DND-41 (cell line): Measurements from ENCODE around the gene U2SURP.

ENCODE experiments used
- ATAC-seq: fragments of 200-7000 bp; cut with Tn5 transposase; 3 replicates; pipeline ENCODE4 v1.9.1; 2021; ENCODE audit warnings: low read depth; ENCODE audit not compliant: insufficient read depth
- DNase-seq: peaks from one replicate; pipeline ENCODE4 v3.0.0-alpha.2; 2020
- H2AFZ ChIP-seq: 2 replicates; pipeline ENCODE4 v1.6.0; 2012; ENCODE audit warnings: low read depth, low read length
- H3K27ac ChIP-seq: 2 replicates; pipeline ENCODE4 v1.5.1; 2012; ENCODE audit warnings: low read length, inconsistent platforms
- H3K27me3 ChIP-seq: fragments of 200-600 bp; sonication (generic); 2 replicates; pipeline ENCODE4 v1.6.0; 2012; ENCODE audit warnings: low read length, mild to moderate bottlenecking, inconsistent platforms; ENCODE audit not compliant: insufficient read depth, poor library complexity
- H3K36me3 ChIP-seq: 2 replicates; pipeline ENCODE4 v1.5.1; 2012; ENCODE audit warnings: low read length, inconsistent platforms; ENCODE audit not compliant: insufficient read depth
- H3K4me1 ChIP-seq: 2 replicates; pipeline ENCODE4 v1.5.1; 2012; ENCODE audit warnings: mild to moderate bottlenecking, low read length; ENCODE audit not compliant: insufficient read depth
- H3K4me2 ChIP-seq: 2 replicates; pipeline ENCODE4 v1.6.0; 2012; ENCODE audit warnings: mild to moderate bottlenecking, moderate library complexity, low read length, inconsistent platforms; ENCODE audit not compliant: insufficient read depth
- H3K4me3 ChIP-seq, 2 experiments: fragments of 200-600 bp in 1 of 2; shearing (Covaris generic) in 1 of 2; 2 replicates each; pipeline ENCODE4 v1.5.1; 2012 to 2016; ENCODE audit warnings: inconsistent platforms in 2 of 2, low read length in 2 of 2, mild to moderate bottlenecking in 2 of 2, low read depth in 1 of 2, moderate library complexity in 1 of 2
- H3K79me2 ChIP-seq: 2 replicates; pipeline ENCODE4 v1.6.0; 2012; ENCODE audit warnings: low read length, inconsistent platforms; ENCODE audit not compliant: insufficient read depth
- H3K9ac ChIP-seq: 2 replicates; pipeline ENCODE4 v1.6.0; 2012; ENCODE audit warnings: low read depth, mild to moderate bottlenecking, inconsistent platforms, low read length, moderate library complexity
- H3K9me3 ChIP-seq: 2 replicates; pipeline ENCODE4 v1.5.1; 2012; ENCODE audit warnings: low read length, moderate library complexity, mild to moderate bottlenecking, inconsistent platforms; ENCODE audit not compliant: insufficient read depth, severe bottlenecking
- H4K20me1 ChIP-seq: 2 replicates; pipeline ENCODE4 v1.6.0; 2012; ENCODE audit warnings: low read length; ENCODE audit not compliant: insufficient read depth
- EZH2 ChIP-seq: IDR thresholded peaks from 3 replicates; pipeline ENCODE4 v1.6.1; 2012; ENCODE audit warnings: borderline replicate concordance, low read depth, mild to moderate bottlenecking, moderate library complexity, low read length, inconsistent platforms; ENCODE audit not compliant: severe bottlenecking
- TF ChIP-seq, protein P1 (sequence below): IDR thresholded peaks from 2 replicates; pipeline ENCODE4 v1.5.1; 2012; ENCODE audit warnings: borderline replicate concordance, low read length, moderate library complexity, mild to moderate bottlenecking; ENCODE audit not compliant: poor library complexity, severe bottlenecking; ENCODE audit errors: extremely low read depth

The U2SURP gene

DNA sequence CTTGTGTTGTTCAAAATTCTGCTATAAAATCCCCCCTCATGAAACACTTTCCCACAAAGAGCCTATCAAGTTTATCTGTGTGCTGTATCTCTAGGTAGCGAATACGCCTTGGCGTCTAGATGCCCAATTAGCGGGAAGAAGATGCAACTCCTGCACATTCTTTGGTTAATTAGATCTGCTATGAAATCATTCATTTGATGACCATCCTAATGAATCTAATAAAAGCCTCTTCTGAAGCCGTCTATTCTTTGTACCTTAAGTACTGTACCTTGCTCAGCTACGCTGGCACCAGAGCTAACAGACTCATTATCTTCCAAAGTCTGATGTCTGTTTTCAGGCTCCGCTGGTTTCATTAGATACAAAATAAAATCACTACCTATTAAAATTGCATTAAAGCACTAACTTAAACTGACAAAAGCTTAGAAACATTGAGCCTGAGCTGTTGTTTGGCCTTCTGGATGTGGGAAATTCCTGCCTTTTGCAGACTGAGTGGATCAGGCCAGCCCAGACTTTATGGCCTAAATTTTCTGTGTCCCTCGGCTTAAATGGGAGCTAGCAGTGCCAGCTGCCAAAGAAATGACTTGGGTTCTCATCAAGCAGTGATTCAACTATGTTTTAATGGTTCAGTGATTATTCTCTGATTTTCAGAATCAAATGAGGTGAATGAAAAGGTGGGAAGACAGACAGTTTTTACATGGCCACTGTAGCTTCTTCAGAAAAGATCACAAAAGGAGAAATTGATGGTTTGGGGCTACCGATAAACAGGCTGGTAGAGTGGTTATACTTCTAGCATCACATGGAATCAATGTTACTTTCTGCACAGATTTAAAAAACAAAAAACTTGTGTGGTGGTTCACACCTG lies 89.8 kb downstream of the U2SURP start:
- H3K27me3 ChIP-seq: no peaks in the 10 kb centered on the region
- no peak overlapping the region for H3K9ac ChIP-seq
- no peak overlapping the region for H3K4me3 ChIP-seq
- H3K36me3 ChIP-seq: no peaks in the 10 kb centered on the region
- H2AFZ ChIP-seq: no peak overlapping the region
- H3K4me1 ChIP-seq: no peaks in the 10 kb centered on the region
- ATAC-seq (no peak), DNase-seq (no peak)
- H4K20me1 ChIP-seq: no peaks in the 10 kb centered on the region
- H3K4me2 ChIP-seq: no peak overlapping the region
- no peak overlapping the region for H3K27ac ChIP-seq
- H3K79me2 ChIP-seq: no peaks in the 10 kb centered on the region
- peaks cover 12% of the 10 kb centered on the region for H3K9me3 ChIP-seq
- TF ChIP-seq, protein P1, sequence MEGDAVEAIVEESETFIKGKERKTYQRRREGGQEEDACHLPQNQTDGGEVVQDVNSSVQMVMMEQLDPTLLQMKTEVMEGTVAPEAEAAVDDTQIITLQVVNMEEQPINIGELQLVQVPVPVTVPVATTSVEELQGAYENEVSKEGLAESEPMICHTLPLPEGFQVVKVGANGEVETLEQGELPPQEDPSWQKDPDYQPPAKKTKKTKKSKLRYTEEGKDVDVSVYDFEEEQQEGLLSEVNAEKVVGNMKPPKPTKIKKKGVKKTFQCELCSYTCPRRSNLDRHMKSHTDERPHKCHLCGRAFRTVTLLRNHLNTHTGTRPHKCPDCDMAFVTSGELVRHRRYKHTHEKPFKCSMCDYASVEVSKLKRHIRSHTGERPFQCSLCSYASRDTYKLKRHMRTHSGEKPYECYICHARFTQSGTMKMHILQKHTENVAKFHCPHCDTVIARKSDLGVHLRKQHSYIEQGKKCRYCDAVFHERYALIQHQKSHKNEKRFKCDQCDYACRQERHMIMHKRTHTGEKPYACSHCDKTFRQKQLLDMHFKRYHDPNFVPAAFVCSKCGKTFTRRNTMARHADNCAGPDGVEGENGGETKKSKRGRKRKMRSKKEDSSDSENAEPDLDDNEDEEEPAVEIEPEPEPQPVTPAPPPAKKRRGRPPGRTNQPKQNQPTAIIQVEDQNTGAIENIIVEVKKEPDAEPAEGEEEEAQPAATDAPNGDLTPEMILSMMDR: no peak
- no peak for TF ChIP-seq EZH2

DNA sequence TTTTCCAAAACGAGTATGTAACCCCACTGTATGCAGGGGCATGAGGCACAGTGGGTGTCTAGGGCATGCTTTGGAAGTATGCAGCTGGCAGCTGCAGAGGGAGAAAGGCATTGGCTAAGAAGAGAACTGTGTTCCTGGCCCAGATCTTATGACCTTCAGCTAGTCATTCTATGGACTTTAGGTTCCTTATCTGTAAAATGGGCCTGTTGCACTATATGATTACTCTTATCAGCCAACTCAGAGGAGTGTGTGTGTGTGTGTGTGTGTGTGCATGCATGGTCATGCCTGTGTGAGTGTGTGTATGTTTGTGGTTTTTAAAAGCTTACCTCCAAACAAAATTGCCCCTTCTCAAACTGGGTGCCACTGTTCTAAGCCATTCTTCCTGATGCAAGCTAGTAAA lies 90.8 kb downstream of the U2SURP start:
- Histone ChIP-seq H3K36me3 (no peaks in the 10 kb centered on the region), H3K9me3 (peaks cover 15% of the 10 kb centered on the region), H3K9ac (no peak overlapping the region), H4K20me1 (no peaks in the 10 kb centered on the region), H3K4me2 (no peak overlapping the region), H3K27me3 (no peaks in the 10 kb centered on the region), H3K79me2 (no peaks in the 10 kb centered on the region), H3K4me1 (no peaks in the 10 kb centered on the region), H2AFZ (no peak overlapping the region; the same call in 1 of the 2 replicates), H3K4me3 (no peak overlapping the region), H3K27ac (no peak overlapping the region)
- ATAC-seq (no peak), DNase-seq (no peak)
- TF ChIP-seq, protein P1: no peak
- no peak for TF ChIP-seq EZH2

DNA sequence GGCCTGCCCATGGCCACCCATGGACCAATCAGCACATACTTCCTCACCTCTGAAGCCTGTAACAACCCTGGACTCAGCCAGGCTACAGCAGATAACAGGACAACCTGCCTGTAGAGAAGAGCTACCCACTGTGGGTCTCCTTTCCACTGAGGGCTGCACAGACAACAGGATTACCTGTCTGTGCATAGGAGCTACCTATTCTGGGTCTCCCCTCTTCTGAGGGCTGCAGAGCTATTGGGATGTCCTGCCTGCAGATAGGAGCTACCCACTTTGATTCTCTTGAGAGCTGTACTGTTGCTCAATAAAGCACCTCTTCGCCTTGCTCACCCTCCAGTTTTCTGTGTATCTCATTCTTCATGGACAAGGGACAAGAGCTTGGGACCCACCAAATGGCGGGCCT lies 94.4 kb downstream of the U2SURP start:
- DNase-seq (no peak), ATAC-seq (no peak)
- no peaks in the 10 kb centered on the region for H3K4me1 ChIP-seq
- no peak overlapping the region for H3K4me2 ChIP-seq
- H3K9me3 ChIP-seq: peaks cover 15% of the 10 kb centered on the region
- no peak overlapping the region; a peak in 1 of 4 replicates for H3K4me3 ChIP-seq
- H4K20me1 ChIP-seq: no peaks in the 10 kb centered on the region
- H2AFZ ChIP-seq: no peak overlapping the region
- TF ChIP-seq EZH2: no peak
- TF ChIP-seq, protein P1: no peak
- no peaks in the 10 kb centered on the region for H3K36me3 ChIP-seq
- no peaks in the 10 kb centered on the region for H3K79me2 ChIP-seq
- H3K27me3 ChIP-seq: no peaks in the 10 kb centered on the region
- H3K27ac ChIP-seq: no peak overlapping the region
- H3K9ac ChIP-seq: no peak overlapping the region
